ENCODE results near the gene EMILIN1.

Gene EMILIN1

DNA sequence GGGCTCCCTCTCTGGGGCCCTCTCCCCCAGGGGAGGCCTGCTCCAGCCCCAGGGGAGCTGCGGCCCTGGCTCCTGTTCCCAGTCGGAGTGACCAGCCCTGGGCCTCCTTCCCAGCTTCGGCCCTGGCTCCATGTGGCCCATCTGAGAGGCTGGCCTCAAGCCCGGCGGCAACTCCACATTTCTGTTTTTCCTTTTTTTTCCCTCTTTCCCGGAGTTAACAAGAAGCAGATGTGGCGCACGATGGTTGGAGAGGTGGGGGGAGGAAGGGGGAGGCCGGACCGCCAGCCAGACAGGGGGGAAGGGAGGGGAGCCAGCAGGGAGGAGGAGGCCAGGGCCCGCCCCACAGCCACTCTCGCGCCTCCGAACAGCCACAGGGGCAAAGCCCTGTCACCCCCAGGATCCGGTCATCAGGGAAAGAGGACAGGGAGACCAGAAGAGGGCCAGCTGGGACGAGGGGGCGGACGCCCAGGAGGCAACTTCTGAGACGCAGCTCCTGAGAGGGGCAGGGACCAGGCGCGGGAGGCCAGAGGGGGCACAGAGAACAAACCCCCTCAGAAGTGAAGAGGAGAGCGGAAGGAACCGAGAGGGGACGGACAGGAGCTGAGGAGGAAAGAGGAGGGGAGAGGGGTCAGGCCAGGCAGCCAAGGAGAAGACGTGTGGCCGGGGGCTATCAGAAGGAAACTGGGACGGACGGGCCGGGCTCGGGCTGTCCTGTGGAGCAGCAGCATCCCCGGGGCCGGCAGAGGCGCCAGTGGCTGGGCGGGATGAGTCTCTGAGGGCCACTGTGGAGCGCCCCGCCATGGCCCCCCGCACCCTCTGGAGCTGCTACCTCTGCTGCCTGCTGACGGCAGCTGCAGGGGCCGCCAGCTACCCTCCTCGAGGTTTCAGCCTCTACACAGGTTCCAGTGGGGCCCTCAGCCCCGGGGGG lies at the start of gene EMILIN1:
TSS of gene EMILIN1 (plus strand) at position 349 of the 928 bp plus-strand sequence. CDS start at position 800, 451 bp downstream.
- DNase-seq = peak; percentile 96

DNA sequence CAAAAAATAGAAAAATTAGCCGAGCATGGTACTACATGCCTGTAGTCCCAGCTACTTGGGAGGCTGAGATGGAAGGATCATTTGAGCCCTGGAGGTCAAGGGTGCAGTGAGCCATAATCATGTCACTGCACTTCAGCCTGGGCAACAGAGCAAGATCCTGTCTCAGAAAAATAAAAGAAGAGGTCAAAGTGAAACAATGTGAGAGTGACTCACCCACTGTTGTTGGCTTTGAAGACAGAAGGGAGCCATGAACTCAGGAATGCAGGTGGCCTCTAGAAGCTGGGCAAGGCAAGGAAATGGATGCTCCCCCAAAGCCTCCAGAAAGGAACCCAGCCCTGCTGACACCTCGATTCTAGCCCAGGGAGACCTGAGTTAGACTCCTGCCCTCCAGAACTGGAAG lies 49.4 kb upstream of the EMILIN1 start:
- no peak for DNase-seq

DNA sequence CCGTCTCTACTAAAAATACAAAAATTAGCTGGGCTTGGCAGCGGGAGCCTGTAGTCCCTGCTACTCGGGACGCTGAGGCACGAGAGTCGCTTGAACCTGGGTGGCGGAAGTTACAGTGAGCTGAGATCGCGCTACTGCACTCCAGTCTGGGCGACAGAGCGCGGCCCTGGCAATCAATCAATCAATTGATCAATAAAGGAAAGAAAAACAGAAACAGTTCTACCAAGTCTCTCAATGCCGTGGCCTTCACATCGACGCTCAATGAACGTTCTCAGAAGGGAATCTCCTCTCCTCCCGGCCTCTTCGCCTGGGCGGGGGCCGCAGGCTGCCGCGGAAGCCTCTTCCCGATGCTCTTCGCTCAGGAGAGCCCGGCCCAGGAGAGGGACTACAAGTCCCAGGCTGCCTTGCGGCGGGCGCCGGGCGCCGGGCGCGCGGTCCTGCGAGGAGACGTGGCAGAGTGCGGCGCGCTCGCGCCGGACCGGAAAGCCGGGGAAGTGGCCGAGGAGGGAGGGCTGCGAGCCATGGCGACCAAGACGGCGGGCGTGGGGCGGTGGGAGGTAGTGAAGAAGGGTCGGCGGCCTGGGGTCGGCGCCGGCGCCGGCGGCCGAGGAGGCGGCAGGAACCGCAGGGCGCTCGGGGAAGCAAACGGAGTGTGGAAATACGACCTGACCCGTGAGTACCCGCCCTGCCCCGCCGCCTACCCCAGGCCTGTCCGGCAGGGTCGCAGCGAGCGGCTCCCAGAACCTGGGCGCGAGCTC lies 45.7 kb upstream of the EMILIN1 start, which contains the start of gene TMEM214:
TSS of gene TMEM214 (plus strand) at position 471 of the 758 bp plus-strand sequence. CDS start at position 522, 51 bp downstream.
- DNase-seq = peak; percentile 94

DNA sequence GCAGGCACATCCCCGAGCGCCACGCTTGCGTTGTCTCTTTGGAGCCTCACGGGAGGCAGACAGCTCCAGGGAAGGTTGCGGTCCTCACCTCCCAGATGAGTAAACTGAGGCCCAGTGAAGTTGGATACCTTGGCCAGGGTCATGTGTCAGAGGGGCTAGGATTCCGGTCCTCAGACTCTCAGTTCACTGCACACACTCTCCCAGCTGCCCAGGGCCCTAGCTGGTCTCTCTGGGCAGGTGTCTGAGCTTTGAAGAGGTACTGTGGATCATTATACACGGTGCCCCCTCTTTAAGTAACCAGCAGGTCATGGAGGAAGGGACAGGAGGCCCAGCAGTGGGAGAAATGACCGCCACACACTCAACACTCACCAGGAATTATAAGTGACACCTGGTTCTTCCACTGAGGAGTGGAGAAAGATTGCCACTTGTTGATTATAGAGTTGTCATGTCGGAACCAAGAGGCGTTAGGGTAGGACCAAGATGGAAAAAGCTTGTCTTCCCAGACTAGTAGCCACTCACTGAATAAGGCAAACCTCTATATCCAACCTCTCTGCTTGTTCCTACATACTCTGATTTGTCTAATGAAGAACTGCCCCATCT lies 45.1 kb upstream of the EMILIN1 start:
- DNase-seq = no peak

DNA sequence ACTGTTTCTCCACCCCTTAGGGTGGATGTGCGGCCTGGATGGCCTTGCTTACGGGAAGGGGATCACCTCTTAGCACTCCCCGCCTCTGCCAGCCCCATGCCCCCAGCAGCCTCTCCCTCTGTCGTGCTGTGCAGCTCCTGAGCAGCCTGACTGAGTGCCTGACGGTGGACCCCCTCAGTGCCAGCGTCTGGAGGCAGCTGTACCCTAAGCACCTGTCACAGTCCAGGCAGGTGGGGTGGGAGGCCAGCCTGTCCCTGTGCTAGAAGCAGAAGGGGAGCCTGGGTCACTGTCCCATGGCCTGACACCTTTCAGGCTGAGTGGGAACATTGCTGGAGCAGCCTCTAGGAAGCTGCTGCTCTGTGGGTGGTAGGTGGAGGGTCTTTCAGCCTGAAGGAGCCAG lies 40.4 kb upstream of the EMILIN1 start:
- DNase-seq = no peak

DNA sequence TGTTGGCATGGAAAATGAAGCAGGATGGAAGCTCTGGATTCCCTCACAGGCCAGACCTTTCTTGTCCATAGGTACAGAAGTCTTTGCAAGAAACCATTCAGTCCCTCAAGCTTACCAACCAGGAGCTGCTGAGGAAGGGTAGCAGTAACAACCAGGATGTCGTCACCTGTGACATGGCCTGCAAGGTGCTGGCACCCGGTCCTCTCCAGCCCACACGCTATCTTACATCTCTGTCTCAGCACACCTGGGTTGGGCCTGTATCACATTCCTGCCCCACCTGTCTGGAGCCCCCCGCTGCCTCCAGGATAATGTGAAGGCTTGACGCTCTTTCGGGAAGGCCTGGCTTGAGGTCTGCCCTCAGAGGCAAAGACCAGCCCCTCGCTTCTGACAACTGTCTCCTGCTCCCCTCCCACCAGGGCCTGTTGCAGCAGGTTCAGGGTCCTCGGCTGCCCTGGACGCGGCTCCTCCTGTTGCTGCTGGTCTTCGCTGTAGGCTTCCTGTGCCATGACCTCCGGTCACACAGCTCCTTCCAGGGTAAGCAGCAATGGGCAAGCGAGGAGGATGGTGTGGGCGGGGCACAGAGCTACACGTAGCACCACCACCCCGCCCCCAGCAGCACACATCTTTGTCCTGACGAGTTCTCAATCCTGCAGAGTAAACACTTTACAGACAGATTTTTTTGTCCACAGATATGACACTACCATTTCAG lies 39.6 kb upstream of the EMILIN1 start:
- DNase-seq = no peak

DNA sequence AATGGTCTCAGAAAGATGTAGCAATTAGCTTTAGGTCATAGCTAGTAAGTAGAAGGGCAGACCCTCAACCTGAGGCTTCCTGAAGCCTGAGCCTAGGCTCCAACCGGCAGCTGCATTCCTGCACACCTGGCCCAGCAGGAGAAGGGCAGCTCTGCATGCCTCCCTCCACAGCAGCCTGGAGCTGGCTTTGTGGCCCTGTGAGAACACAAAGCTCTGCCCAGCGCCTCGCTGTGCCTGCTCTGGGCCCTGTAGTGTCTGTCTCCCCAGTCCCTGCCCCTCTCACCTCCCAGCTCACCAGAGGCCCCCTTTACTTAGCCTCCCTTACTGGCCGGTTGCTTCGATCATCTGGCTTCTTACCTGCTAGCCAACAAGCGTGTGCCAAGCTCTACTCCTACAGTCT lies 39.0 kb upstream of the EMILIN1 start:
- no peak for DNase-seq

DNA sequence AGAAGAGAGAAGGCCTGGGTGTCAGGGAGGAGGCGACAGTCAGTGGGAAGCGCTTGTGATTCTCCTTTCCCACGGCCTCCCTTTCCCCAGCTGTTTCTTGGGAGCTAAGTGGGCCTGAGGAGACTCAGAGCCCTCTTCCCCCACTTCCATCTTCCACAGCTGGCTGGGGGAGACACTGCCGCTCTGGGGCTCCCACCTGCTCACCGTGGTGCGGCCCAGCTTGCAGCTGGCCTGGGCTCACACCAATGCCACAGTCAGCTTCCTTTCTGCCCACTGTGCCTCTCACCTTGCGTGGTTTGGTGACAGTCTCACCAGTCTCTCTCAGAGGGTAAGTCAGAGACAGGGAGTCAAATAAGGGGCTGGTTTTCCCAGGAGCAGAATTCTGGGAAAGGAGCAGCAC lies 38.5 kb upstream of the EMILIN1 start:
- no peak for DNase-seq

DNA sequence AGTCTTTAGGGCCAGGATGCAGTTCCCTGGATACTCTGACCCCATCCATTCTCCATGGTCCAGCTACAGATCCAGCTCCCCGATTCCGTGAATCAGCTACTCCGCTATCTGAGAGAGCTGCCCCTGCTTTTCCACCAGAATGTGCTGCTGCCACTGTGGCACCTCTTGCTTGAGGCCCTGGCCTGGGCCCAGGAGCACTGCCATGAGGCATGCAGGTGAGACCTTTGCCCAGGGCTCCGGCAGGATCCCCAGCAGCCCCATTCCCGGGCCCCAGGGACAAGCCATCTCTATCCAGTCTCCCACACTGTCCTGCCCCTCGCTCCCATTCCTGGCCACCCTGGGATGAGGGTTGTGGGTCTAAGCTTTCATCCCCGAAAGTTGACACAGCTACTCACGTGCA lies 38.1 kb upstream of the EMILIN1 start:
- DNase-seq = no peak

DNA sequence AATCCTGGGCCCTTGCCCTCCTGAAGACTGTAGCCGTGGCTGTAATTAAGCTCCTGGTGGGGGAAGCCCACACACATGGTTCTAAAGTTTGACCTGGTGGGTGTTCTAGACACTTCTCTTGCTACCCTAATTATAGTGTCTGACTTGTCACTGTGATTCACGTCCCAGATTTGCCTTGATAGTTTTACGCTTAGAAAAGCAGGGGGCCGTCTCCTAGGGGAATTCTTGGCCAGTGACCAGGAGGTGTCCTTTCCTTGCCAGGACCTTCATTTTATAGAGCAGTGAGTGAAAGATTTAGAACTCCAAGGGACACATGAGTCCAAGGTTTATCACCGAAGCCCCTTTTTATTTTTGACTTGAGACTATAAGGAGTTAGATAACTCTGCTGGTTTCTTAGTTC lies 36.7 kb upstream of the EMILIN1 start:
- no peak for DNase-seq

DNA sequence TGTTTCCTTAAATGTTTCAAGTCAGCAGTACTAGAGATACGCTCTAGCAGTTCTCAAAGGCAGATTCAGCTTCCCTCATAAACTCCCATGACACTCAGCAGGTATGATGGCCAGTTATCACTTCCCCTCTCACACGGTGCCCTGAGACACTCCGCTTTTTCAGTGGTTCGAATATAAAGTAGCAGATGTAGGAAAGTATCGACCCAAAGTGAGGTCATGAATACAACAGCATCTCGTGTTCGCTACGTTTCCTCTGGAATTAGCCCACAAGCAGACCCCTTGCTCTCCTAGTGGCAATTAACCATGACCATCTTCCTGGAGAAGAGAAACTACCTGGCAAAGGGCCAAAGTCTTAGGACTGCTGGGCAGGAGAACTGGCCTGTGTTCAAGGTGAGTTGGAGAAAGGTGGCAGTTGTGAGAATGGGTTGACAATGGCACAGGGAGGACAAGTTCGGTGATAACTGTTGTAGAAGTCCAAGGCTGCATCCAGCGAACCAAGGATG lies 36.2 kb upstream of the EMILIN1 start:
- DNase-seq = no peak

DNA sequence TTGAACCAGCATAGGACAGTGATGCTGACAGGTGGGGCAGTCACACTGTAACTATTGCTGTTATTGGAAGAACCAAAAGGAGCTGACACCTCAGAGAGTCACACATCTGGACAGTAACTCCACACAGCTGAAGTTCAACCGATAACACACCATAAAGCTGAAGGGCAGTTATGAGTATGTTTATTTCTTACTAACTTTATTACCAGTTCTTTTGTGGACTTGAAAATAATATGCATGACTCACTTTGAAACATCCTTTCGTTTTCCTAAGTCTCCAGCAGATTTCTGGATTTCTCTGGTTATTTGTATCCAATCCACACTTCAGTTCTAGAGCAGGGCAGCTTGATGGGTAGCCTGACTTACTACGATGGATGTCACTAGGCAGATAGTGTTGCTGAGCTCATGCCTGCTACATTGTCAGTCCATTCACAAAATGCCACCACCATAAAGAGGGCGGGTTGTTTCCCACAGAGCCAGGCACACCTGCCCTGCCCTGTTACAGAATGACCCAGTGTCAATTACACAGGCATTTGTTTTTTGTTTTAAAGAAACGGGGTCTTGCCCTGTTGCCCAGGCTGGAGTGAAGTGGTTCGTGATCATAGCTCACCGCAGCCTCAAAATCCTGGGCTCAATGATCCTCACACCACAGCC lies 35.3 kb upstream of the EMILIN1 start:
- DNase-seq = no peak

DNA sequence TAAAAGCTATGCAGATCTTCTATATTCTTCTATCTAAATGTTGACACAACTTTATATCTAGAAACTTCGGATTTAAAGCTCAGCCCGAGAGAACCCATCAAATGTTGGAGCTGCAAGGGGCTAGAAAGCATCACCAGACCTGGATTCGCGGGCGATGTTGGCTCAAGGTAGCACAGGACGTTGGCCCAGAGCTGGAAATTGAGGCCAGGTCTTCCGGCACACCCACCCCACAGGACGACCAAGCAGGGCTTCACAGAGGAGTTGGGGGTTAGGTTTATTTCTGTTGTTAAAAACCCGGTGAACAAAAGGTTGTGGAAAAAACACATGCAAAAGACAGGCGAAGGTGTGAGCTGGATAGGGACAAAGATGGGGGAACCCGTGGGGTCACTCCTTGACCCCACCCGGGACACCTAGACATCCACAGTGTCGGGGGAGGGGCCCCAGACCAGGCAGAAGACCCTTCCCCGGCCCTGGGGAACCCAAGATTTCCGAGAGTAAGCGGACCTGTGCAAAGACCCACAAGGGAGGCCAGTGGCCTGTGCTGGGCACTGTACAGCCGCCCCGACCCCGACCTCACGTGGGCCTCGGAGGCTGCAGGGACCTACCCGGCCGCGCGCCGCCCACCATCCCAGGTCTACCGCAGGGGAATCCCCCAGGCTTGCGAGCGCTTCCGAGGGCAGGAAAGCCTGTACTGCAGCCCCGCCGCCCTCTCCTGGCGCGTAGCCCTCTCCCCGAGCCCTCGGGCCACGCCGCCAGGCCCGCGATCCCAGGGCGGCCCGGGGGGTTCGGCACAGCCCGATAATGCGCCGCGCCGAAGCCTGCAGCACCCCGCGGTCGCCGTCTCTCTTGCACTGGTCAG lies 28.8 kb upstream of the EMILIN1 start:
- peak; percentile 57 for DNase-seq

DNA sequence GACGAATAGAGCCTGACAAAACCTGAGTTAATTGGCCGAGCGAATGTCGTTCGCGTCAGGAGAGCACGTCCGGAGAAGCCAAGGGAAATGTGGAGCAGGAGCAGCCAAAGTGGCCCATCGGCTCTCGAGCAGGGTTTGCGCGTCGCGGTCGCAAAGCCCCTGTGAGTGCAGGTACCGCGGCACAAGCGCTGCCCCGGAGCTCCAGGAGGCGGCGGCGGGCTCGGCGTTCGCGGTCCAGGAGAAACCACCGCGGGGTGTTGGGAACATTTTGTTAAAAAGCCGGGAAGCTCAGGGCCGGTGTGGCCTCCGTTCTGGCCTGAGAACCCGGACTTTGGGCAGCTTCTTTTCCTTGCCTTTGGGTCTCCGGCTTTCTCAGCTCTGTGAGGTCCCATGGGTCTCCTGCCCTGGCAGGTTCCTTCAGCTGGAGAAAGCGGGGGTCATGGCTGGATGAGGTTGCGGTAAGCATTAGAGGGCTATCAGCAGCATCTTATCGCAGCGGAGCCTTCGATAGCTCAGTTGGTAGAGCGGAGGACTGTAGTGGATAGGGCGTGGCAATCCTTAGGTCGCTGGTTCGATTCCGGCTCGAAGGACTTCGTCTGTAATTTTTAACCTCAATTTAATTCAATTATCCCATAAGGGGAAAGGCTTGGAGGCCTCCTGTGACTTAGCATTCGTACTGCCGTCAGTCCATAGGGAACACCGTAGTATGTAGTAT lies 28.0 kb upstream of the EMILIN1 start:
- DNase-seq = peak; percentile 96

DNA sequence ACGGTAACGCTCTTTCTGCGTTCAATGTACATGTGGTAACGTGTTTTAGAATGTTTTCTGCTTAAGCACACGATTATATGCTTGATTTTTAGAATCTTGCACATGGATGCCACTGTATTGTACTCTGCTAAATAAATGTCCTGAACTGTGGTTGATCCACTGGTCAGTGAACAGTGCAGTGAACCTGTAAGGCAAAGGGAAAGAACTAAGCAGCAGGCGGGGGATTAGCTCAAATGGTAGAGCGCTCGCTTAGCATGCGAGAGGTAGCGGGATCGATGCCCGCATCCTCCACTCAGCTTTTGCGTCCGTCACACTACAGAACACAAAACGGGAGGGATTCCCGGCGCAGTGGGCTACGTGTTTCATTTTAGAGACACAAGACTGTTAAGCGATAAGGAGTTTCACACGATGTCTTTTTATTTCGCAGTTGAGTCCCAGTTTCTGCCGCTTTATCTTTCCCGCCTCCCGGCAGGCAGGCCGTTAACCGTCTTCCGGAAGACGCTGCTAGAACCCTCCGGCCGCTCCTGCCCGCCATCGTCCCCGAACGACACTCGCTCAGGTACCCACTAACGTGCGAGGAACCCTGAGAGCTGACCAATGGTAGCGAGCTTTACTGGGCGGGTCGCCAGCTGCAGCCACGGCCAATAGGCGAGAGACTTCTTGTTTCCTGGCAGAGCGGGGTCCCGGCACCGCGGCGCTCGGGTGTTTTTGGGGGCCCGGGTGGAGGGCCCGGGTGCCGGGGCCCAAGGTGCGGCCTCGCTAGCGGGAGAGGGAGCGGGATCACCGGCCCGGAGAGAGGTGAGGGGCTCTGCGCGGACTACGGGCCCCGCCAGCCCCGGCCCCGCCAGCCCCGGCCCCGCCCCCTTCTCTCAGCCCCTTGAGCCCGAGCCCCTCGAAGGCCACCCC lies 27.2 kb upstream of the EMILIN1 start, which contains the start of gene AGBL5:
TSS of gene AGBL5 (plus strand) at position 673 of the 906 bp plus-strand sequence. CDS start 1,291 bp downstream, outside the sequence.
- DNase-seq = peak; percentile 96

DNA sequence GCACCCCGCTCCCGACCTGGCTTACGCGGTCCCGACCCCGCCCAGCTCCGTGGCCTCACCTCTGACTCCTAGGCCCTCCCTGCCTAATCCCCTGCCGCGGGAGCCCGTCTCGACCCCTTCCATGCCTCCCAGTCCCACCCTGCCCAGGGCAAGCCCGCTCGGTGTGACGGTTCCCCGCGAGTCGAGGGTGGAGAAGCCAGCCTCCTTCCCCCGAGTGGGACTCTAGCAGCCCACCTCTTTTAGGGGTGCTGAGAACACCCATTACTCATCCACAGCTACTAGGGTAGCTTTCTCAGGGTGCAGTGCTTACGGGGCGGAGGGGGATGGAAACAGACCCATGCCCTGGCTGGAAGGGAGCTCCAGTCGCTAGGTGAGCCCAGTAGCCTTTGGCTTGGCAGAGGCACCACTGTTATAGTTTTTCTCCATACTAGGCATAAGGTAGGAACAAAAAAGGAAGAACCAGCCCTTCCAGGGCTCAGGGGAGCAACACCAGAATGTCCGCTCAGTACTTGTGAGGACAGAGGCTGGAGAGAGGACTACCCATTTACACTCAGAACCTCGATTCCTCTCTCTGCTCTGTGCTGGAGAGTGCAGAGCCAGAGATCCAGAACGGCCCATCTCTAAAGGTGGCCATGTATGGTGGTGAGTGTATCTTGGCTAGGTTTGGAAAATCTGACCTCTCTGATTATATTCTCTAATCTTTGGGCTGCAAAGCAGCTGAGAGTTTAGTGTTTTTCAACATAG lies 26.3 kb upstream of the EMILIN1 start:
- no peak for DNase-seq

DNA sequence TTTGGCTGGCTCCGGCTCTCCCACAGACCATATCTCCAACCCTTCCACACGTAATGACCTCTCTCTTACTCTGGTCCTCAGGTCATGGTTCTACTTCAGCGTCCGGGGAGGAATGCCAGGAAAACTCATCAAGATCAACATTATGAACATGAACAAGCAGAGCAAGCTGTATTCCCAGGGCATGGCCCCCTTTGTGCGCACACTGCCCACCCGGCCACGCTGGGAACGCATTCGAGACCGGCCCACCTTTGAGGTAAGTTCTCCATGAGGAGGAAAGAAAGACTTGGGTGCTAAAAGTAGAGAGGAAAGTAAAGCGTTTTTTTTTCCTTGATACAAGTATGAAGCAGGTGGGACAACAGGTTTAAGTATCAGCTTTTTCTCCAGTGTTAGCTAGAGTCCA lies 25.1 kb upstream of the EMILIN1 start:
- no peak for DNase-seq

DNA sequence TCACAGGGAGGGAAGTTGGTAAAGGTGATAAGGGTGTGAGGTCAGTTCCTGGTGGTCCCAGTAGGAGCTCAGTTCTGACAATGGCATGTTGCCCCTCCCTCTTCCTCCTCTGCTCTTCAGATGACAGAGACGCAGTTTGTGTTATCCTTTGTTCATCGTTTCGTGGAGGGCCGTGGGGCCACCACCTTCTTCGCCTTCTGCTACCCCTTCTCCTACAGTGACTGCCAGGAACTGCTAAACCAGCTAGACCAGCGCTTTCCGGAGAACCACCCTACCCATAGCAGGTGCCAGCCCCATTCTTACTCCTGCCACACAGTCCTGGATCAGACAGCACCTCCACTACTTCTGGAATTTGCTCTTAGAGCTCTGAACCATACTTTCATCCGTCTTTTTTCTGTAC lies 24.6 kb upstream of the EMILIN1 start:
- no peak for DNase-seq

Data from right hindlimb (tissue), 1 donor.